Esophagus squamous epithelium (tissue), 5 donors: Measurements from ENCODE around the gene TMEM95. TPM values are rescaled to one million over a fixed set of nuclear protein-coding genes. Genes with fewer than 3 reads are reported as not detected.

Source experiments
- DNase-seq: peaks from one replicate; lab custom pipeline; 2025; lab: John Stamatoyannopoulos, UW
- H3K27ac ChIP-seq, 4 donors: fragments of 200-600 bp; sonication (generic); one replicate each; pipeline ENCODE4 v1.5.1; 2016 to 2019; ENCODE audit warnings: mild to moderate bottlenecking in 1 of 4
- H3K27me3 ChIP-seq, 4 donors: fragments of 200-600 bp; sonication (generic); 1 replicate in 3 of 4; 2 replicates in 1 of 4; pipeline versions ENCODE4 v1.5.1 to v1.6.0; 2017 to 2021; ENCODE audit warnings: antibody characterized with exemption in 1 of 4
- H3K36me3 ChIP-seq, 3 donors: fragments of 200-600 bp; sonication (generic); one replicate each; pipeline ENCODE4 v1.5.1; 2016 to 2019
- H3K4me1 ChIP-seq, 3 donors: fragments of 200-600 bp; sonication (generic); one replicate each; pipeline ENCODE4 v1.5.1; 2017 to 2019
- H3K4me3 ChIP-seq, 4 donors: fragments of 200-600 bp; sonication (generic); 1 replicate in 3 of 4; 2 replicates in 1 of 4; pipeline ENCODE4 v1.5.1; 2016 to 2019; ENCODE audit warnings: mild to moderate bottlenecking in 2 of 4, moderate library complexity in 1 of 4
- H3K9me3 ChIP-seq, 3 donors: fragments of 200-600 bp; sonication (generic); one replicate each; pipeline ENCODE4 v1.5.1; 2016 to 2019
- POLR2A ChIP-seq, 4 donors: fragments of 450-650 bp; IDR thresholded peaks; one replicate each; pipeline ENCODE4 v1.6.1; 2017; ENCODE audit warnings: antibody characterized with exemption in 4 of 4, mild to moderate bottlenecking in 4 of 4, moderate library complexity in 3 of 4
- WGBS, 2 donors: methylation state at CpG; one replicate each; pipeline ENCODE4 v1.1.5; 2018; 5-methylcytosine and 5-hydroxymethylcytosine counted together
- intact Hi-C: fragments of 100-400 bp; cut with DNase I; formaldehyde crosslinking; loops from one replicate; pipeline ENCODE4 v1.15.0; 2022
- total RNA-seq, 4 donors: library from RNA; depleted of rRNA; stranded (reverse); fragments of >200 nt; gene quantifications; one replicate each; pipeline ENCODE4 v1.1.0, GENCODE V29; 2016
- TF ChIP-seq, protein P1 (sequence below), 6 experiments: fragments of 450-650 bp in 4 of 6; fragments of 200-600 bp in 2 of 6; sonication (generic) in 2 of 6; IDR thresholded peaks; one replicate each; pipeline ENCODE4 v1.5.1; 2016 to 2019; ENCODE audit warnings: antibody characterized with exemption in 6 of 6, mild to moderate bottlenecking in 4 of 6, moderate library complexity in 4 of 6
- donor health status: DM: yes; HTN: yes; CAD: no.

Gene TMEM95
- total RNA-seq, 4 donors from 2014 or later, result not detected

DNA sequence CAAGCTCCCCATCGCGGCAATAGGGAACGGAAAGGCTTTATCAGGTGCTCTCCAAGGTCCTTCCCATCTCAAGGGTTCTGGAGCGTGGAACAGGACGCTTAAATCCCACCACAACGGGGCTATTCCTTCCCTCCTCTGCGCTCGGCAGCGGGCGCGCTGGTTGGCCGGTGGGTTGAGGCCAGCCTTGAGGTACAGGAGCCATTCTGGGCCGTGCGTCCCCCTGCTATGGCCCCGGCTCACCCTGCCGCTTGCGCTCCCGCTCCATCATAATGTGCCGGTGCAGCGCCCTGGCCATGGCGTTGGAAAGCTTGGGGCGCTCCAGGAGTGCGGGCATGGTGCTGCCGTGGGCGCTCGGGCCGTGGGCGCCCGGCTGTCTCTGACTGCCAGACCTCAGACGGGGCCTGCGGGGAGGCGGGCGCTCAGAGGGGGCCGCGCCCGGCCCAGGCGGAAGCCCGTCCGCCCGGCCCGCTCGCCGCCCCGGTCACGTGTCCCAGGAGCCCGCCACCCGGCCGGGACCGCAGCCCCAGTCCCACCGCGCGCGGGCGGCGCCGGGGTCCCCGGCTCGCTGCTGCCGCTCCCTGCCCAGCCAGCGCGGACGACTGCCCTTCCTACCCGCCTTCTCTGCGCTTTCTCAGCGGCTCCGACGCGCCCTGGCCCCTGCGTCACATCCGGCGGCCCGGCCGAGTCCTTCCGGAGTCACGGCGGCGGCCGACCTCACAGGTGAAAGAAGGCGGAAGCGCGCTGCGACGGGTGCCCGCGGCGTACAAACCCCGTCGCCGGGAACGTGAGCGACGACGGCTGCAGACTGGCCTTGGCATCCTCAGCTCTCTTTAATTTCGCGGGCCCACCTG lies 40.0 kb upstream of the TMEM95 start, which contains the start of gene GPS2:
Gene GPS2 (minus strand): TSS at position 642 of the 851 bp plus-strand sequence. CDS start 308 bp downstream, at position 334.
- 0% methylated on average over 5 to 8 of the region's 95 CpGs for WGBS, 2 donors
- Histone ChIP-seq H3K4me1 (peaks cover 25 to 66% (median 37%) of the 10 kb centered on the region in 3 donors), H3K27ac (peak within 1 kb of the TSS; percentile 92 to 99 (median 96)), H3K4me3 (peak within 1 kb of the TSS; percentile 85 to 94 (median 90)), H3K36me3 (peaks cover 35 to 79% (median 54%) of the 10 kb centered on the region in 3 donors), H3K9me3 (no peaks in the 10 kb centered on the region), H3K27me3 (no peaks in the 10 kb centered on the region)
- TF ChIP-seq, protein P1, sequence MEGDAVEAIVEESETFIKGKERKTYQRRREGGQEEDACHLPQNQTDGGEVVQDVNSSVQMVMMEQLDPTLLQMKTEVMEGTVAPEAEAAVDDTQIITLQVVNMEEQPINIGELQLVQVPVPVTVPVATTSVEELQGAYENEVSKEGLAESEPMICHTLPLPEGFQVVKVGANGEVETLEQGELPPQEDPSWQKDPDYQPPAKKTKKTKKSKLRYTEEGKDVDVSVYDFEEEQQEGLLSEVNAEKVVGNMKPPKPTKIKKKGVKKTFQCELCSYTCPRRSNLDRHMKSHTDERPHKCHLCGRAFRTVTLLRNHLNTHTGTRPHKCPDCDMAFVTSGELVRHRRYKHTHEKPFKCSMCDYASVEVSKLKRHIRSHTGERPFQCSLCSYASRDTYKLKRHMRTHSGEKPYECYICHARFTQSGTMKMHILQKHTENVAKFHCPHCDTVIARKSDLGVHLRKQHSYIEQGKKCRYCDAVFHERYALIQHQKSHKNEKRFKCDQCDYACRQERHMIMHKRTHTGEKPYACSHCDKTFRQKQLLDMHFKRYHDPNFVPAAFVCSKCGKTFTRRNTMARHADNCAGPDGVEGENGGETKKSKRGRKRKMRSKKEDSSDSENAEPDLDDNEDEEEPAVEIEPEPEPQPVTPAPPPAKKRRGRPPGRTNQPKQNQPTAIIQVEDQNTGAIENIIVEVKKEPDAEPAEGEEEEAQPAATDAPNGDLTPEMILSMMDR (IDR thresholded peaks at IDR 0.05), result peak in 1 of 6 experiments; percentile 17
- peak in 3 of 4 donors; percentile 81 to 88 (median 83) for TF ChIP-seq POLR2A (IDR thresholded peaks at IDR 0.05)
- intact Hi-C loops, result no loop called here
- peak; percentile 67 for DNase-seq

DNA sequence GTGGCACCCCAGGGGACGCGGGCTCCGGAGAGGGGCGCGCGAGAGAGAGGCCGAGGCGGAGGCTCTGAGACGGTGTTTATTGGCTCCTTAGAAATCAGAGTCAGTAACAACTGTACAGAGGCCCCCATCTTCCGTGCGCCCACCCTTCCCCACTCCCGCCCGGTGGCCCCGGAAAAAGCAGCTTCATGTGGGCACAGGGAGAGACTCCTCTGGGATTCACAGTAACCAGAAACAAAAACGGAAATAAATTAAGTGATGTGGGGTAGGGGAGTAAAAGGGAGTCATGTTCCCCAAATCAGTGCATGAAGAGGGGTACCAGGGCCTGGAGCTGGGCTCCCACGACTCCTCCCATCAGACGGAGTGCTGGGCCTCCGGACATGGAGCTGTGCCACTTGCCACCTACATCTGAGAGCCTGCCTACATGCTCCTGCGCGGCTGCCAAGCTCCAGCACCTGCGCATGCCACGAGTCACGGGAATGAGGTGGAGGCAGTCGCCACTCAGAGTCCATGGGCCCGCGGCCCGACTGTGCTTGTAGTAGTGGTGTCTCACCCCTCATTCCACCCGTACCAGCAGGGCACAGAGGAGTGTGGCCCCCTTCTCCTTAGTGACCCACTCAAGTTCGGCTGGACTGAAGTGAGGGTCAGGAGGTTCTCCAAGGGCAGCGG lies 39.3 kb upstream of the TMEM95 start:
- 33 to 54% methylated on average over 7 to 9 of the region's 30 CpGs for WGBS, 2 donors
- no peak for DNase-seq
- Histone ChIP-seq H3K36me3 (peaks cover 34 to 79% (median 53%) of the 10 kb centered on the region in 3 donors), H3K27ac (peak overlapping the region; percentile 92 to 99 (median 96)), H3K27me3 (no peaks in the 10 kb centered on the region), H3K4me3 (peak overlapping the region; percentile 85 to 94 (median 90)), H3K9me3 (no peaks in the 10 kb centered on the region), H3K4me1 (peaks cover 22 to 58% (median 31%) of the 10 kb centered on the region in 3 donors)
- intact Hi-C loops, result no loop called here
- TF ChIP-seq, protein P1 (IDR thresholded peaks at IDR 0.05), result no peak
- TF ChIP-seq POLR2A (IDR thresholded peaks at IDR 0.05), result no peak

DNA sequence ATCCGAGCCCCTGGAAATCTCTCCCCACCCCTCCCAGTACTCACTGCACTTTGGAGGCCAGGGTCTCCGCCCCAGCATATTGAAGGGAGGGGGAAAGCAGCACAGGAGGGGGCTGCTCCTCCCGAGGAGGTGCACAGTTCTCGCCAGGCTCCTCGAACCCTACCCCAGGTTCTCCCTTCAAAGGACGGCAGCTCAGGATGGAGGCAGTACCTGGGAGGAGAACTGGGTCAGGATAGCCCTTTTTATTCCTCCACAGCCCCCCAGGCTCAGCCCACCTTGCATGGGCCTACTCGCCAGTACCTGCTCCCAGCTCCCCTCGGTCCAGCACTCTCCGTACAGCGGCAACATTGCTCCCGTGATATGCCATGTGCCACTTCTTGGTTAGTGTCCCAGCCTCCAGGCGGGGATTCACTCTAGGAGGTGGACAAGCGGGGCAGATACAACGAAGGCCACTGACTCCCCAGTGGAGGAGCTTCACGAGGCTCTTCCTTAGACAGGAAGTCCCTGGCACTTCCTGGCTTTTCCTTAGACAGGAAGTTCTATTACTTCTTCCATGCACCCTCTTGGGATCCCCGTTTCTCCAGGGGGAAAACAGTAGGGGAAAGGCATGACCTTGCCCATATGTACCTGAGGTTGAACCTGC lies 37.7 kb upstream of the TMEM95 start:
- no peak for DNase-seq
- Histone ChIP-seq H3K9me3 (no peaks in the 10 kb centered on the region), H3K4me1 (peaks cover 22 to 43% (median 28%) of the 10 kb centered on the region in 3 donors), H3K36me3 (peaks cover 38 to 79% (median 55%) of the 10 kb centered on the region in 3 donors), H3K27me3 (no peaks in the 10 kb centered on the region), H3K27ac (no peak overlapping the region), H3K4me3 (no peak overlapping the region)
- intact Hi-C loops, result no loop called here
- 82 to 91% methylated on average over 11 to 13 of the region's 16 CpGs for WGBS, 2 donors
- TF ChIP-seq, protein P1 (IDR thresholded peaks at IDR 0.05), result no peak
- TF ChIP-seq POLR2A (IDR thresholded peaks at IDR 0.05), result no peak

DNA sequence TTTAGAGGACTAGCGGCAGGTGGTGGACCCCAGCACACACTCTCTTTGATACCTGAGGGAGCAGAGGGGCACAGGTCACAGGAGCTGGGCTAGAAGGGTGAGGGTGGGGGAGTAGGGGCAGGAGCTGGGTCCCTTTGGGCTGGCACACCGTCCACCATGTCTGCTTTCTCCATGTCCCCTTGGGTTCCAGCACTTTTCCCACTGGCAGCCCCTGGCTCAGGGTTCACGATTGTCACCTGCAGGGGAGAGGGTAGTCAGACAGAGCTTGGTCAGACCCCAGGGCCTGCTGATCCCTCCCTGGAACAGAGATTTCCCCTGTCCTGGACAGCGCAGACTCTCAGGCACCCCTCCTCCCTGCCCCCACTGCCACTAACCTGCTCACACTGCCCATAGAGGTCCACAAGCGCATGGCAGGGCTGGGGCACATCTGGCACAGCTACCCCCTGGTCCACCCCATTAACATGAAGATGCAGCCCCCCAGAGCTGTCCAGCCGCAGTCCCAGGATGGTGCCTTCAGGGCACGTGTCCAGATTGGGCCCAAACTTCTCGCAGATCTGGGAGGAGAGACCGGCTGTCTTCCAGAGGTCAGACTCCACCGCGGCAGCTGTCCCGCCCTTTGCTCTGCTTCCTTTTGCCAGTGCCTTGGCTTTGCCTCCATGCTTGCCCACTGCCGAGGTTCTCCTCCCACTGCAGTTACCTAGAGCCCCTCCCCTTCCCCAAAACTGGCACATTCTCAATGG lies 36.7 kb upstream of the TMEM95 start:
- intact Hi-C loops, result no loop called here
- H3K27ac ChIP-seq, result no peak overlapping the region
- H3K4me1 ChIP-seq, result peaks cover 22 to 33% (median 23%) of the 10 kb centered on the region in 3 donors
- no peak for DNase-seq
- H3K4me3 ChIP-seq, result no peak overlapping the region
- 90 to 91% methylated on average over 5 to 8 of the region's 13 CpGs for WGBS, 2 donors
- H3K36me3 ChIP-seq, result peaks cover 38 to 79% (median 54%) of the 10 kb centered on the region in 3 donors
- no peak for TF ChIP-seq POLR2A (IDR thresholded peaks at IDR 0.05)
- TF ChIP-seq, protein P1 (IDR thresholded peaks at IDR 0.05), result no peak
- no peaks in the 10 kb centered on the region for H3K27me3 ChIP-seq
- no peaks in the 10 kb centered on the region for H3K9me3 ChIP-seq
